ENCODE data around the gene NANOGP8.
"Not testable (repeated sequence)": the region's sequence is repeated elsewhere in the genome, so short reads cannot be mapped to it uniquely, and the experiment has no call there.

Gene NANOGP8

DNA sequence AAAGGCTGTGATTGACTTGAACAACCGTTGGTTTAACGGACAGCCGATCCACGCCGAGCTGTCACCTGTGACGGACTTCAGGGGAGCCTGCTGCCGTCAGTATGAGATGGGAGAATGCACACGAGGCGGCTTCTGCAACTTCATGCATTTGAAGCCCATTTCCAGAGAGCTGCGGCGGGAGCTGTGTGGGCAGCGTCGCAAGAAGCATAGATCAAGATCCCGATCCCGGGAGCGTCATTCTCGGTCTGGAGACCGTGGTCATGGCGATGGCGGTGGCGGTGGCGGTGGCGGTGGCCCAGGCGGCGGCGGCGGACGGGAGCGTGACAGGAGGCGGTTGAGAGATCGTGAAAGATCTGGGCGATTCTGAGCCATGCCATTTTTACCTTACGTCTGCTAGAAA lies 7.8 kb upstream of the NANOGP8 start:
- no peak for DNase-seq

DNA sequence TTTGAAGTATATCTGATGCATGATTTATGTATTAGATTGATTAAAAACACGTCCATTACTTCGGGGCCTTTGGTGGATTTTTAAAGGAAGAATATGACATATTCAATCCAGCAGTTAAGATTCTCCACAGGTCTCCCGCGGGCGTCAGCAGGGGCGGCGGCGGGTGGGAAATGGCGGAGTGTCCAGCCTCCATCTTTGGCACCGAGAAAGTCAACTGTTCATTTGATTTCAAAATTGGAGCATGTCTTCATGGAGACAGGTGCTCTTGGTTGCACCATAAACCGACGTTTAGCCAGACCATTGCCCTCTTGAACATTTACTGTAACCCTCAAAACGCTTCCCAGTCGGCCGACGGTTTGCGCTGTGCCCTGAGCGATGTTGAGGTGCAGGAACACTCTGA lies 7.2 kb upstream of the NANOGP8 start:
- DNase-seq, result no peak

DNA sequence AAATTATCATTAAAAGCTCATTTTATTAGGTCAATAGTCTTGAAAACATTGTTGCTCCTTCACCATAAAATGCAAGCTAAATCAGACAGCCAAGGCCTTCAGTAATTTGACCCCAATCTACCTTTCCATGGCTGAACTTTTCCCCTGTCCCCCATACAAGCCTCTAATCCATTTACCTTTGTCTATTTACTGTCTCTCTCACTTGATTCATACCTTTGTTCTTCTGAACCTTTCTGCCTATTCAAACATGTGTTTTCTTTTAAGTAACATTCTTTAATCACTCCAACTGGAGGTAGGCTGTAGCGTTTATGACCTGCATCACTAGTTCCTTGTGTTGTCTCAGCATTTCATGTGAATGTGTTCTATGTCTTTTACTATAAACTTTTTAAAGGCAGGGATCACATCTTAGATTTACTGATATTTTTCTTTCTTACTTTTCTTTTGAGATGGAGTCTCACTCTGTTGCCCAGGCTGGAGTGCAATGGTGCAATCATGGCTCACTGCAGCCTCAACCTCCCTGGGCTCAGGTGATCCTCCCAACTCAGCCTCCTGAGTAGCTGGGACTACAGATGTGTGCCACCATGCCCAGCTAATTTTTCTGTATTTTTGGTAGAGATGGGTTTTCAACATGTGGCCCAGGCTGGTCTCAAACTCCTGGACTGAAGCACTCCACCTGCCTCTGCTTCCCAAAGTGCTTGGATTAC lies 5.2 kb upstream of the NANOGP8 start:
- no peak for DNase-seq

DNA sequence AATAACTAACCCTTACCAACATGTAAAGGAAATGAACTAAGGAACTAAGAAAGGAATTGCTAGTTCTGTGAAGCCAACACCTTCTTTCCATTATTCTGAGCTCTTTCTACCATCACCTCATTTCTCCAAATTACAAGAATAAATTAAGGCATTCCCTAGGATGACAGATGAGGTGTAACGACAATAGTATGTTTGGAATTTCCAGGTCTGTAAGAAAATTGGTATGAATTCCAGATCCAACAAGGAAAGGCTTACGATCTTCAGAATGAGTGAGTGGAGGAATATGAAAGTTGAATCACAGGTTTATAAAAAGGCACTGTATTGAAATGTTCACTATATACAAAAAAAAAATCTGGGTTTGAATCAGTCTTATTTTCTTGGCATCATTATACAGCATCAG lies 4.5 kb upstream of the NANOGP8 start:
- DNase-seq, result no peak

DNA sequence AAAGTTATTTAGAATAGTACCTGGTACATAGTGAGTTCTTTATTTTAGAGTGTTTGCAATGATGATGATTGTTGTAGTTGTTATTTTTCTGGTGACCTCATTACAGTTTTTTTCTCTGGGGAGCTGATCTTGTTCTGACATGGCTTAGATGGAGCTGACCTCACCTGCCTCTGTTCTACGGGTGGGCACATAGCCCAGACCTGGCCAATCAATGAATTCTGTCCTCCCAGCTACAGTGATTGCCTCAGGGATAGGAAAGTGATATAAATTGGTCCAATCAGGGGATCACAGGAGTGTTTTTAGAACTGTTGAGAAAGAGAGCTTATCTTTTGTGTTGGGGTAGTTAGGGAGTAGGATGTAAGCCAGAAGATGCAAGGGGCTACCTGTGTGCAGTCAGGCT lies 3.2 kb upstream of the NANOGP8 start:
- no peak for DNase-seq

DNA sequence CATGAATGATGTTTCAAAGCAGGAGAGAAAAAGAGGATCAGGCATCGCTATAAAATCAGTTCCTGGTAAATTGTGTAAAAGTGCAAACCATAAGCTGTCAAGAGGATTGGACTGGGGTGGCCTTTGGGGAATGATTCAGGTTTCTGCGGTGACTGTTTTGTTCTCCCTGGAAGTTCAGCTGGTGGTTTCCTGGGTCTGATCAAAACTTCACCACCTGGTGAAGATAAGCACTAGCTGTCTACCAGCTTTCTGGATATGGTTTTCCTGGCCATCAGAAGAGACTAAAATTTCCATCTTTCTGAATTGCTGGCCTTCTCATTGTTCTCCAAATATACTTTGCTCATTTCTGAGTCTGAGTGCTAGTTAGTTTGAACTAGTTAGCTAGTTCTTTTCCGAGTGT lies 2.7 kb upstream of the NANOGP8 start:
- no peak for DNase-seq

DNA sequence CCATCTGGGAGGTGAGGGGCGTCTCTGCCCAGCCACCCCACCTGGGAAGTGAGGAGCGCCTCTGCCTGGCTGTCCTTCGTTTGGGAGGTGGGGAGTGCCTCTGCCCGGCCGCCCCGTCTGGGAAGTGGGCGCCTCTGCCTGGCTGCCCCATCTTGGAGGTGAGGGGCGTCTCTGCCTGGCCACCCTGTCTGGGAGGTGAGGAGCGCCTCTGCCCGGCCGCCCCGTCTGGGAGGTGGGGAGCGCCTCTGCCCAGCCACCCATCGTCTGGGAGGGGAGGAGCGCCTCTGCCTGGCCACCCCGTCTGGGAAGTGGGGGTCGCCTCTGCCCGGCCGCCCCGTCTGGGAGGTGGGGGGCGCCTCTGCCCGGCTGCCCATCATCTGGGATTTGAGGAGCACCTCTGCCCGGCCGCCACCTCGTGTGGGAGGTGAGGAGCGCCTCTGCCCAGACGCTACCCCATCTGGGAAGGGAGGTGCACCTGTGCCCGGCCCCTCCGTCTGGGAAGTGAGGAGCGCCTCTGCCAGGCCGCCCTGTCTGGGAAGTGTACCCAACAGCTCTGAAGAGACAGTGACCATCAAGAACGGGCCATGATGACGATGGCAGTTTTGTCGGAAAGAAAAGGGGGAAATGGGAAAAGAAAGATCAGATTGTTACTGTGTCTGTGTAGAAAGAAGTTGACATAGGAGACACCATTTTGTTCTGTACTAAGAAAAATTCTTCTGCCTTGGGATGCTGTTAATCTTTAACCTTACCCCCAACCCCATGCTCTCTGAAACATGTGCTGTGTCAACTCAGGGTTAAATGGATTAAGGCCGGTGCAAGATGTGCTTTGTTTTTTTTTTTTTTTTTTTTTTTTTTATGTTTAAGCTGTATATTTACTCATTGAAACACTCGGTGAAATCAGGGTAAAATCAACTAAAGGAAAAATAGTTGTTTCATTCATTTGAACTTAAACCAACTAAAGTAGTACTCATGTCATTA lies 2.4 kb downstream of the NANOGP8 start:
- DNase-seq, result not testable (repeated sequence)

DNA sequence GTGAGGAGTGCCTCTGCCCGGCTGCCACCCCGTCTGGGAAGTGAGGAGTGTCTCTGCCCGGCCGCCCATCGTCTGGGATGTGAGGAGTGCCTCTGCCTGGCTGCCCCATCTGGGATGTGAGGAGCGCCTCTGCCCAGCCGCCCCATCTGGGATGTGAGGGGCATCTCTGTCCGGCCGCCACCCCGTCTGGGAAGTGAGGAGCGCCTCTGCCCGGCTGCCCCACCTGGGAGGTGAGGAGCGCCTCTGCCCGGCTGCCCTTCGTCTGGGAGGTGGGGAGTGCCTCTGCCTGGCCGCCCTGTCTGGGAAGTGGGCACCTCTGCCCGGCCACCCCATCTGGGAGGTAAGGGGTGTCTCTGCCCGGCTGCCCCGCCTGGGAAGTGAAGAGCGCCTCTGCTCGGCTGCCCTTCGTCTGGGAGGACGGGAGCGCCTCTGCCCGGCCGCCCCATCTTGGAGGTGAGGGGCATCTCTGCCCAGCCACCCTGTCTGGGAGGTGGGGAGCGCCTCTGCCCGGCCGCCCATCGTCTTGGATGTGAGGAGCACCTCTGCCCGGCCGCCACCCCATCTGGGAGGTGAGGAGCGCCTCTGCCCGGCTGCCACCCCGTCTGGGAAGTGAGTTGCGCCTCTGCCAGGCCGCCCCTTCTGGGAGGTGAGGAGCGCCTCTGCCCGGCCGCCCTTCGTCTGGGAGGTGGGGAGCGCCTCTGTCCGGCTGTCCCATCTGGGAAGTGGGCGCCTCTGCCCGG lies 3.3 kb downstream of the NANOGP8 start:
- DNase-seq, result not testable (repeated sequence)

DNA sequence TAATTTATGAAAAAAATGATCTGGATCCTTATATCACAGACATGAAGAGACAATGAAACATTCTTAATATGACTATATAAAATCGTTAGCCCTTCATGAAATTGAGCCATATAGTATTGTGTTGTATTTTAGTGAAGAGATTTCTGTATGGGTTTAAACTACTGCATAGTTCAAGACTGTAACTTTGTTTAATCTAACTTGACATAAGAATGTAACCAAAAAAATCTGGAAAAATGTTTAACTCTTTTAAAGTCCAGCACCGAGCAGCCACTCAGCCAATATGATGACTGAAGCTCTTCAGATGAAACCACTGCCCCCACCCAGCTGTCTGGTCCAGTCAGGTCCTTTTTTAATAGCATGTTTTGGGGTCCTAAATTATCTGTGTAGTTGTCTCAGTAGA lies 4.9 kb downstream of the NANOGP8 start:
- no peak for DNase-seq

DNA sequence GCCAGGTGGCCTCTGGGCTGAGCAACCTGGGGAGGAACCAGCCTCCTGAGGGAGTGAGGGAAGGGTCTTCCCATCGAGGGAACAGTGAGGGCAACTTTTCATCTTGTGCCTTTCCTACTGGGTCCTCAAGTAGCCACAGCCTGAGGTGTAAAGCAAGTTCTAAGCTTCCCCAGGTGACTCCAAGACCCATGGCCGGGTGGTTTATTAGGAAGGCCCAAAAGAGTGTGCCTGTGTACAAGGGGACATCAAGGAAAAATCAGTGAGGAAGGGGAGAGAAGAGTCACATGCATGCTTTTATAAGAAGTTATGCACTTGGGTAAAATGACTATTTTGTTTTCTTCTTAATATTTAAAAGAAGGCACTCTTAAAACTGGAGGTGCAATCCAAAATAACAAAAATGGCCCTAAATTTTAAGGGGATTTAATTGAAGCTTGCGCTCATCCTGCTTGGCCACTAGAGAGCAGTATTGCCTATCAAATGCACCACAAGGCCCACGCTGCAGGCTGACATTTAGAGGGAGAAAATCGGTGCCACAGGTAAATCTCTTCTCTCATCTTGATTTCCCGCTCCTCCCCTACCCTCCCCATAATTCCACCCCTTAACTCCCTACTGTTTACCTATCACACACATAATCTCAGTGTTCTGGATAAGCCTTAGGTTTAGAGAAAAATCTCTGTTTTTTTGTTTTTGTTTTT lies 6.7 kb downstream of the NANOGP8 start:
- peak; percentile 30 for DNase-seq

DNA sequence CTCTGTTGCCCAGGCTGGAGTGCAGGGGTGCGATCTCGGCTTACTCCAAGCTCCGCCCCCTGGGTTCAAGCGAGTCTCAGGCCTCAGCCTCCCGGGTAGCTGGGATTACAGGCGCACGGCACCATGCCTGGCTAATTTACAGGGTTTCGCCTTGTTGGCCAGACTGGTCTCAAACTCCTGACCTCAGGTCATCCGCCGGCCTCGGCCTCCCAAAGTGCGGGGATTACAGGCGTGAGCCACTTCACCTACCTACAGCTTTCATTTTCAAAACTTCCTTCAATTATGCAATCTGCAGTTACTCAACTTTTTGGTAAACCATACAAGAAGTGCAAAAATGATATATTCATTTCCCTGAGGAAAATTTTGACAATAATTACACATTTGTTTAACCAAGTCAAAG lies 14.0 kb downstream of the NANOGP8 start:
- peak; percentile 58 for DNase-seq

DNA sequence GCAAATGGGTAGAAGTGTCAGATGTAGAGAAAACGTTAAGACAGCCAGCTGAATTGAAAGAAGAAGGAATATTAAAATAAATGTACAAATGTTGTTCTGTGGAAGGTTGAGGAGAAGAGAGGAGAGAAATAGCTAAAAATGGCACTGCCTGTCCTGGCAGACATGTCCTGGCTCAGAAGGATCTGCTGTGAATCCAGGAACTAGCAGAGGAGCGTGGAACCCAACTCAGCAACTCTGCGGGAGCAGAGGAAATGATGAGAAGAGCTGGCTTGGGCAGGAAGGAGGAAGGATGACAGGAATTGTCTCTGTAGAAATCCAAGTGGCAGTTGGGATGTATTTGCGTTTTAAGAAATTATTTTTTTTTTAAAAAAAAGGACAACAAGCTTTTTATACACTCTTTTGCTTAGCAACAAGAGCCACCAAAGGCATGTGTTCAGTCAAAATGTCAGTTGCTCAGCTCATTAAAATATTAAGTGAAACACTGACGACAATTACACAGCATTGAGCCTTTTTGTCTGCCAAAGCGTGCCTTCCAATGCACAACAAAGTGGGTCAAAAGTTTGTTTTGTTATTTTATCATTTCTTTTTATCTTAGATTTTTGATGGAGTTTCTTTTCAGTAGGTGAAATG lies 16.1 kb downstream of the NANOGP8 start:
- no peak for DNase-seq

DNA sequence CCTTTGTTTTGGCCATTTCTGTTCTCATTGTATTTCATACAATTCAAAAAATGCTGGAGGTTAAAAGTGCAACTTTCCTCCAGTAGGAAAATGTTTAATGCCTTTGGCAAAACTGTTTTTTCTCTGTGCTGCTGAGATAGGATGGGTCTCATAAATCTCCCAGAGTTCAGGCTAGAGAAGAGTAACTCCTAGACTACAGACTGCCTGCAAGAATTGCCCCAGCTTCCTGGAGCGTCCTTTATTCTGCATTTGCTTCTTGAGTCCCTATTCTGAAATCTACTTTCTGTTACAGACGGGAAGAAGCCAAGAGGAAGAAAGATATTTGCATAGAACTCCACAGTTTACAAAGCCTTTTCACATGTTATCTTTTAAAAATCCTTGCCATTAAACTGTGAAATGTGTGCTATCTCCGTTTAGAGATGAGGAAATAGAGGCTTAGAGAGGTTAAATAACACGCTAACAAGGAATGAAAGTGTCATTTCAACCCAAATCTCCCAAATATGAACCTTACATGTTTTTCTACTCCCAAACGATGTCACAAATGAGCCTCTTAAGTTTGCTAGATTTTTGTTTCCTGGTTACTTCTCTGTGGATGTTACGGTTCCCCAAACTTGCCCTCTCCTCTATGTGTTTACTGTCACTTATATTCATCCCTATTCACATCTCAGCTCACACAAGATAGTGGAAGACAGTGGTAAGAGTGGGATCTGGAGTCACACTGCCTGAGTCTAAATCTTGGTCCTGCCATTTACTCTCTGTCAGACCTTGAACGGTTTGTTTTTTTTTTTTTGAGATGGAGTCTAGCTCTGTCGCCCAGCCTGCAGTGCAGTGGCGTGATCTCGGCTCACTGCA lies 17.4 kb downstream of the NANOGP8 start:
- DNase-seq, result no peak

DNA sequence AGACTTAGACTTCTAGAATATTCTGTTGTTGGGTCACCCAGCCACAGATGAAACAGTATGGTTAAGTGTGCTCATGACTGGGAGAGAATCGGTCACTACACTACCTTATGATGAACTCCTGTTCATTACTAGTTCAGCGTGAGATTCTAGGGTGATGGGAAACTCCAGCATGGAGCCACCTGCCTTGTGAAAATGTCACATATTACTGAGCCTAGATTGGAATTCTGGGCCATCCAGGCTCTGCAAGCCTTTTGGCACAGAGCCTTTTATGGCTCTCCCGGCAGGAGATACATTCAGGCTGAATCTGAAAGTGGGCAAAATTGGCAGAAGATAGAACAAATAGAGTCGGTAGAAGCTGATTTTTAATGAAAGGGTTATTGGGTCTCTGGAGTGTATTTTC lies 19.0 kb downstream of the NANOGP8 start:
- no peak for DNase-seq

DNA sequence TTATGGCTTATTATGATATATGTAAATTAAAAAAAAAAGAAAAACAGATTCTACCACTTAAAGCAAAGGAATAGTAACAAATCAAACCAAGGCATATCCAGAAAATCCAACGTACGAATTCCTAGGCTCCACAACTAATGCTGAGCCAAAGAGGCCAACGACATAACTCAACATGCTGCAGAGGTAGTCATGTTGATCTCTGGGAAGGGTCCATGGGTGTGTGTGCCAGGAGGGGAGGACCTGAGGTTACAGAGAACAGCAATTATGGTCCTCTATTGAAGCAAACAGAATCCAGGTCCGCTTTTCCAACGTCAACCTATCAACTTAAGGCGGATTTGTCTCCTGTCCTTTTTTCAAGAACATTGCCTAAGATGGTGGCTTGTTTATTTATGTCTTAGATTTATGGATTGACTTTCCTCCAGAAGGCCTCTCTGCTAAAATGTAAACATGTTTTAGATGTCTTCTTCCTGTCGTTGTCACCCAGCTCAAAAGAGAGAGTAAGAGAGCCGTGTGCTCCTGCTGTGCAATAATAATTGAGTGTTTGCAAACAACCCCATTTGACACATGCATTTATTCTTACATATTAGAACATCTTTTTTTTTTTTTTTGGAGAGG lies 20.4 kb downstream of the NANOGP8 start:
- DNase-seq, result no peak

DNA sequence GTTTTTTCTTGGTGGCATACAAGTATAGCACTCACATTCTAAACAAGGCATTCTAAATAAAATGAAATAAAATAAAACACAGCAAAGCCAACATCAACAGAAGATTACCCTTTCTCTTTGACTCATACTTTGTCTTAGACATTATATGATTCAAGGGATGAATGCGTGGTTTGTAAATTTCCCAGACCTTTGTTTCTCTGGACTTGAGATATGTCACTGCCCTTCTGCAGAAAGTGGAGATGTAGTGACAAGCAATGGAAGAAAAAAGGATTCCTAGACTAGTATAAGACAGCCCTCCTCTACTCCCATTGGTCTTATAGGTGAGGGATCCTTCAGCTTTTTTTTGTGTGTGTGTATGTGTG lies 22.4 kb downstream of the NANOGP8 start:
- DNase-seq, result no peak

DNA sequence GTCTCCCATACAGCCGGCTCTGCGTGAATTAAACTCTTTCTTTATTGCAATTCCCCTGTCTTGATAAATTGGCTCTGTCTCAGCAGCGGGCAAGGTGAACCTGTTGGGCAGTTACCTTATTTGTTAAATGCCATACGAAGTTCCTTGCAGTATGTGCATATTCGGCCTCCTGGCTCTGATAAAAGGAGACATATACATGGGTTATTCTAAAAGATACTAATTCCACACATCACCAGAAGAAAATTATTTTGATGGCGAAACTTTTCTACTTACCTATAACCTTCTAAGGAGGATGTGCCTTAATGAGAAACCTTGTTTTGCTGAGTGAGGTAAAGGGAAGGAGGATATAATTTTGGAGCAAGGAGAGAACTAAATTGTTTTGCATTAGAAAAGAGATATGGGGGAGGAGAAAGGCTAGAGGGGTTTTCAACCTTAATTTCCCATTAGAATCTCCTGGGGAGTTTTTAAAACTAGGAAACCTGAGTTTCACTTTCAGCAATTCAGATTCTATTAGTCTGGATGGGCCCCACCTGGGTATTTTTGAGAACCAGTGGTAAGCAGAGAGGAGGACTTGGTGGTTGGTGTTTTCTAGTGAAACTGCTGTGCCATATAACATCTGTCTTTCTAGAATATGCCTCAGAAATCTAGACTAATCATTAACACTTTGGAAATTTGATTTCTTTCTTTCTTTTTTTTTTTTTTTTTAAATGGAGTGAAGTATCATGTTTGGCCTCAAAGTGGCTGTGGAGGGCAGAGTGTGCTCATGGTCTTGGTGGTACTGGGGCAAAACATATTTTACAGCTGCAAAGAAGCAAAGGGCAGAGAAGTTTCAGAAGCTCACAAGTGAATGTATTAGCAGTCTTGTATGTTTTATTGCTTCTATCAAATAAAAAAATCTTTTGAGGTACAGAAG lies 23.0 kb downstream of the NANOGP8 start:
- DNase-seq, result no peak

DNA sequence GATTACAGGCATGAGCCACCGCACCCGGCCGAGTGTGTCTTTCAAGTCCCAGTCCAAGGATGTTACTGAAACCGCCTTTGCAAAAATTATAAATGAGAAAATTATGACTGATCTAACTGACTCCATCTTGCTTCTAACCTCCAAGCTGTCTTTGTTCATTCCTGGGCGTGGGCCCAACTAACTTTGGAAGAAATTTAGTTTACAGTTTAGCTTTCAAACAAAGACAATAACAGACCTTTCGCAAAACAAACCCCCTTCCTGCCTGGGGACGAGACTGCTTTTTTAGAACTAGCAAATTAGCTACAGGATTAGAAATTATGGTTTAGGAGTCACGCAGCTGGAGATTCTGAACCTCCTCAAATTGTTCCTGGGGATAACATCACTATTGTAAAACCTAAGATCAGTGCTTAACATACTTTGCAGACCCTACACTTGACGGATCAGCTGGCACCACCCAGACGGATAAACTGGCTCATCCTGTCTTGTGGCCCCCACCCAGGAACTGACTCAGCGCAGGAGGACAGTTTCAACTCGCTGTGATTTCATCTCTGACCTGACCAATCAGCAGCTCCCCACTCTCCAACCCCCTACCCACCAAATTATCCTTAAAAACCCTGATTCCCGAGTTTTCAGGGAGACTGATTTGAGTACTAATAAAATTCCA lies 23.8 kb downstream of the NANOGP8 start:
- no peak for DNase-seq

DNA sequence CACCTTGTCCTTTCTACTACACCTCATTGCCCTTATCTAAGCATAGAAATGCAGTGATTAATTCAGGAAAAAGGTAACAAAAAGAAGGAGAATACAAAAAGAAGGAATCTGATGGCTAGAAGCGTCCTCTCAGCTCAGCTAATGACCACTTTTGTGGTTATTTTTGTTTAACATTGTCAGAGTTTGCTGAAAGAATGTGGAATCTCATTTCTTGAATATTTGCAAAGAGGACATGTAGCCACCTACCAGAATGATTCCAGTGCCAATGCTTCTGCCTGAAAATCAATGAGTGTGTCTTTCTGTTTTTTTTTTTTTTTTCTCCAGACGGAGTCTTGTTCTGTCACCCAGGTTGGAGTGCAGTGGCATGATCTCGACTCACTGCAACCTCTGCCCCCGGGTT lies 24.5 kb downstream of the NANOGP8 start:
- DNase-seq, result no peak

All from inflammatory macrophage treated with lipopolysaccharide for 4 hours (primary cell).